K562 (cell line): ENCODE measurements around the gene TRERF1. TPM values are rescaled to one million over a fixed set of nuclear protein-coding genes. Genes with fewer than 3 reads are reported as not detected.

Experiments used
- ATAC-seq: fragments of 200-7000 bp; cut with Tn5 transposase; 3 replicates; pipeline ENCODE4 v1.9.1; 2020; ENCODE audit warnings: moderate library complexity
- BruUV-seq: library from RNA; stranded (reverse); fragments of 400-500 nt; replicated peaks from 2 replicates; lab custom pipeline; 2021; lab: Mats Ljungman, UMichigan
- CTCF ChIA-PET: fragments of 300-600 bp; formaldehyde crosslinking; extraction: SDS; loops from one replicate; lab custom pipeline; 2021; ENCODE audit warnings: low intra/inter-chr PET ratio; lab: Yijun Ruan, JAX
- POLR2A ChIA-PET: fragments of 300-600, 350-650 bp; sonication (Branson Sonifier 250); formaldehyde crosslinking; extraction: SDS; loops from one replicate; lab custom pipeline; 2021; ENCODE audit warnings: antibody characterized with exemption, inconsistent platforms; lab: Yijun Ruan, JAX
- DNase-seq, 4 experiments: peaks; one replicate each; pipeline versions ENCODE4 v3.0.0 to v3.0.0-alpha.2; 2011 to 2018; ENCODE audit warnings: low spot score in 3 of 4, mixed read lengths in 3 of 4; ENCODE audit errors: extremely low read depth in 1 of 4
- FAIRE-seq: peaks from 2 replicates; lab custom pipeline; 2011; peaks lifted over from hg19 to GRCh38; lab: Jason Lieb, UNC
- H2AFZ ChIP-seq: 2 replicates; pipeline ENCODE4 v1.6.0; 2011; ENCODE audit warnings: low read depth, low read length, control low read depth, inconsistent platforms
- H3K27ac ChIP-seq: fragments of 200-600 bp; 3 replicates; pipeline ENCODE4 v1.8.0; 2011; ENCODE audit warnings: low read depth, mild to moderate bottlenecking, control low read depth, inconsistent platforms, low read length, moderate library complexity, mixed read lengths; ENCODE audit errors: extremely low read depth
- H3K27me3 ChIP-seq, 2 experiments: fragments of 300-600 bp in 1 of 2; 2 replicates in 1 of 2; 3 replicates in 1 of 2; pipeline versions ENCODE4 v1.6.0 to v1.8.0; 2011; ENCODE audit warnings: inconsistent platforms in 2 of 2, low read length in 2 of 2, mild to moderate bottlenecking in 1 of 2, mixed read lengths in 1 of 2, moderate library complexity in 1 of 2; ENCODE audit not compliant: control insufficient read depth in 2 of 2, insufficient read depth in 2 of 2
- H3K36me3 ChIP-seq: fragments of 300-600 bp; 3 replicates; pipeline ENCODE4 v1.8.0; 2011; ENCODE audit warnings: mild to moderate bottlenecking, low read length, inconsistent platforms; ENCODE audit not compliant: control insufficient read depth, insufficient read depth
- H3K4me1 ChIP-seq, 2 experiments: fragments of 200-600 bp in 1 of 2; replicated peaks in 1 of 2; 2 replicates in 1 of 2; 3 replicates in 1 of 2; pipeline versions ENCODE4 v1.5.1 to v1.8.0; 2011; ENCODE audit warnings: inconsistent platforms in 2 of 2, low read length in 2 of 2, mild to moderate bottlenecking in 1 of 2, mixed read lengths in 1 of 2, moderate library complexity in 1 of 2; ENCODE audit not compliant: control insufficient read depth in 2 of 2, insufficient read depth in 2 of 2
- H3K4me2 ChIP-seq: 2 replicates; pipeline ENCODE4 v1.6.1; 2011; ENCODE audit warnings: low read length, control low read depth, inconsistent platforms, mixed read lengths; ENCODE audit not compliant: insufficient read depth
- H3K4me3 ChIP-seq: fragments of 200-600 bp; sonication (generic), shearing (Covaris generic); 2 replicates; pipeline ENCODE4 v1.5.1; 2016; ENCODE audit warnings: control low read depth, inconsistent platforms
- H3K79me2 ChIP-seq: fragments of 200-600 bp; 3 replicates; pipeline ENCODE4 v1.8.0; 2011; ENCODE audit warnings: low read length, inconsistent platforms; ENCODE audit not compliant: control insufficient read depth, insufficient read depth
- H3K9ac ChIP-seq, 2 experiments: 2 replicates each; pipeline versions ENCODE4 v1.6.0 to v1.6.1; 2011; ENCODE audit warnings: low read depth in 2 of 2, low read length in 2 of 2, control low read depth in 1 of 2, inconsistent platforms in 1 of 2, mild to moderate bottlenecking in 1 of 2, mixed read lengths in 1 of 2; ENCODE audit not compliant: insufficient read depth in 1 of 2
- H3K9me1 ChIP-seq: one replicate; pipeline ENCODE4 v1.6.0; 2011; ENCODE audit warnings: inconsistent platforms, mild to moderate bottlenecking, low read length, moderate library complexity; ENCODE audit not compliant: control insufficient read depth, insufficient read depth
- H3K9me3 ChIP-seq: replicated peaks from 2 replicates; pipeline ENCODE4 v1.5.1; 2011; ENCODE audit warnings: low read depth, low read length, inconsistent platforms; ENCODE audit not compliant: control insufficient read depth, insufficient read depth
- H4K20me1 ChIP-seq: replicated peaks from 2 replicates; pipeline ENCODE4 v1.6.1; 2011; ENCODE audit warnings: low read length, inconsistent platforms, mixed read lengths; ENCODE audit not compliant: control insufficient read depth, insufficient read depth
- COPS2 ChIP-seq: fragments of 450-650 bp; conservative IDR thresholded peaks from 2 replicates; pipeline ENCODE4 v1.6.1; 2016; ENCODE audit warnings: mild to moderate bottlenecking, moderate library complexity
- MBD1 ChIP-seq: fragments of 250-450 bp; sonication (Bioruptor Pico); IDR thresholded peaks from 2 replicates; pipeline ENCODE4 v1.8.0; 2022; ENCODE audit warnings: inconsistent platforms
- RAD21 ChIP-seq, 2 experiments: fragments of 250-450 bp in 1 of 2; fragments of 450-650 bp in 1 of 2; sonication (Bioruptor Pico) in 1 of 2; formaldehyde crosslinking in 1 of 2; IDR thresholded peaks in 1 of 2; conservative IDR thresholded peaks in 1 of 2; 2 replicates each; pipeline versions ENCODE4 v1.4.0 to v1.8.0; 2020 to 2022; ENCODE audit warnings: mild to moderate bottlenecking in 2 of 2, moderate library complexity in 1 of 2
- WGBS: fragments of 100-300 bp; shearing (Covaris generic); methylation state at CpG from one replicate; pipeline ENCODE4 v1.1.6; 2016; ENCODE audit warnings: low coverage, mixed read lengths; ENCODE audit not compliant: insufficient coverage; ENCODE audit errors: missing lambda C conversion rate; 5-methylcytosine and 5-hydroxymethylcytosine counted together
- in situ Hi-C: fragments of 300-500 bp; cut with MboI; formaldehyde crosslinking; loops from 4 replicates; pipeline ENCODE4 v1.15.0; 2018; ENCODE audit warnings: inconsistent platforms, mixed read lengths
- intact Hi-C: fragments of 100-400 bp; cut with micrococcal nuclease; formaldehyde crosslinking; loops from 2 replicates; pipeline ENCODE4 v1.14.2; 2022
- polyA plus RNA-seq, 8 experiments: library from polyadenylated mRNA; depleted of rRNA in 4 of 8; stranded (reverse) in 5 of 8; unstranded in 3 of 8; fragments of >200 nt; fragmentation: Nextera tagmentation in 2 of 8; fragmentation: Illumina TruSeq in 1 of 8; extraction: Ambion mirVana in 2 of 8; extraction: Trizol in 1 of 8; gene quantifications; 2 replicates each; pipeline versions ENCODE4 v1.2.1 to v1.2.3, GENCODE V29; 2011 to 2014; ENCODE audit warnings: inconsistent platforms in 1 of 8, missing spikeins in 1 of 8
- total RNA-seq, 7 experiments: library from RNA; depleted of rRNA in 6 of 7; stranded (reverse); fragments of >200 nt in 6 of 7; fragmentation: Illumina TruSeq in 2 of 7; extraction: Trizol in 2 of 7; gene quantifications; 2 replicates each; pipeline versions ENCODE4 v1.2.1 to v1.2.3, GENCODE V29; 2011 to 2021; ENCODE audit warnings: low replicate concordance in 1 of 7
- TF ChIP-seq, protein P1 (sequence below), 3 experiments: IDR thresholded peaks in 2 of 3; conservative IDR thresholded peaks in 1 of 3; 2 replicates each; pipeline ENCODE4 v1.5.1; 2011 to 2012; ENCODE audit warnings: low read length in 3 of 3, mild to moderate bottlenecking in 3 of 3, control low read depth in 2 of 3, improper control_type of control experiment in 1 of 3, inconsistent platforms in 1 of 3, low read depth in 1 of 3, mixed read lengths in 1 of 3, moderate library complexity in 1 of 3; ENCODE audit not compliant: insufficient read depth in 2 of 3

TRERF1 gene
- total and polyA plus RNA-seq, 9 of the 15 experiments (the other 6 are each of a cell fraction or from before 2014, with no cell fraction given) = 0.04 to 0.20 (median 0.07) TPM; not detected in 3

DNA sequence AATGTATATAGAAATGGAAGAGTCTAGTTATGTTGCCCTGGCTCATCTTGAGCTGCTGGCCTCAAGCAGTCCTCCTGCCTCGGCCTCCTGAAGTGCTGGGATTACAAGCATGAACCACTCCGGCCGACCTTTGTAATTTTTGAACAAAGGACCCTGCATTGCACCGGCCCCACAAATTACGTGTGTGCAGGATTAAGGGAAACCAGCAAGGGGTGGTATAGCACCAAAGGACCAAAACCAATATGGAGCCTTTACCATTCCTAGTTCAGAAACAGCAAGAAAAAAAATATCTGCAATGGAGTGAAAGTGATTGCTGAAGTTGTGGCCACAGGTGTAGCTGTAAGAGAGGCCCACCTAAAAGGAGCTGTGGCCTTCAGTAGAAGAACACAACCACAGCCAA lies 8.2 kb upstream of the TRERF1 start:
- Histone ChIP-seq H3K27ac (no peak overlapping the region), H4K20me1 (no peaks in the 10 kb centered on the region), H3K79me2 (no peaks in the 10 kb centered on the region), H3K9me3 (no peaks in the 10 kb centered on the region), H3K9me1 (no peaks in the 10 kb centered on the region), H3K4me1 (no peaks in the 10 kb centered on the region), H3K36me3 (no peaks in the 10 kb centered on the region), H3K4me2 (no peak overlapping the region), H3K9ac (no peak overlapping the region), H3K27me3 (peaks cover 9 to 11% of the 10 kb centered on the region in 2 experiments), H2AFZ (no peak overlapping the region), H3K4me3 (no peak overlapping the region)
- no peak for ATAC-seq
- intact Hi-C loops (loop anchor here (5.0 kb wide), 1 partner anchor 72 kb away; no protein-coding TSS in a partner anchor), in situ Hi-C loops (no loop called here)
- no peak for FAIRE-seq
- 3% methylated on average over 5 of the region's 5 CpGs for WGBS
- no peak for TF ChIP-seq COPS2
- peak in 1 of 2 experiments; percentile 46; a peak in 3 of 4 replicates for TF ChIP-seq RAD21 (CRISPR knock-in tag; conservative IDR thresholded peaks at IDR 0.05 in 1 of 2, IDR thresholded peaks at IDR 0.05 in 1 of 2)
- TF ChIP-seq, protein P1, sequence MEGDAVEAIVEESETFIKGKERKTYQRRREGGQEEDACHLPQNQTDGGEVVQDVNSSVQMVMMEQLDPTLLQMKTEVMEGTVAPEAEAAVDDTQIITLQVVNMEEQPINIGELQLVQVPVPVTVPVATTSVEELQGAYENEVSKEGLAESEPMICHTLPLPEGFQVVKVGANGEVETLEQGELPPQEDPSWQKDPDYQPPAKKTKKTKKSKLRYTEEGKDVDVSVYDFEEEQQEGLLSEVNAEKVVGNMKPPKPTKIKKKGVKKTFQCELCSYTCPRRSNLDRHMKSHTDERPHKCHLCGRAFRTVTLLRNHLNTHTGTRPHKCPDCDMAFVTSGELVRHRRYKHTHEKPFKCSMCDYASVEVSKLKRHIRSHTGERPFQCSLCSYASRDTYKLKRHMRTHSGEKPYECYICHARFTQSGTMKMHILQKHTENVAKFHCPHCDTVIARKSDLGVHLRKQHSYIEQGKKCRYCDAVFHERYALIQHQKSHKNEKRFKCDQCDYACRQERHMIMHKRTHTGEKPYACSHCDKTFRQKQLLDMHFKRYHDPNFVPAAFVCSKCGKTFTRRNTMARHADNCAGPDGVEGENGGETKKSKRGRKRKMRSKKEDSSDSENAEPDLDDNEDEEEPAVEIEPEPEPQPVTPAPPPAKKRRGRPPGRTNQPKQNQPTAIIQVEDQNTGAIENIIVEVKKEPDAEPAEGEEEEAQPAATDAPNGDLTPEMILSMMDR (IDR thresholded peaks at IDR 0.05 in 2 of 3, conservative IDR thresholded peaks at IDR 0.05 in 1 of 3; ENCODE audit: insufficient read depth in 2 of 3, low read depth in 1 of 3, low read length in 3 of 3) = peak; percentile 16 to 25 (median 22); a peak in 2 of 6 replicates
- no peak for TF ChIP-seq MBD1 (CRISPR knock-in tag)
- BruUV-seq = no TSS peak
- POLR2A ChIA-PET = interaction anchor here (0.6 to 2.5 kb wide), 2 partner anchors 18 to 326 kb away, joined by 3 to 6 read pairs; no protein-coding TSS in a partner anchor
- DNase-seq = no peak
- CTCF ChIA-PET = no interaction called here
